Right lobe of liver (tissue), 4 donors: ENCODE measurements around the gene PDE4DIP.
"Not testable (repeated sequence)": the region's sequence is repeated elsewhere in the genome, so short reads cannot be mapped to it uniquely, and the experiment has no call there.

Experiments used
- CTCF ChIP-seq, 4 donors: fragments of 200-600 bp in 3 of 4; fragments of 450-650 bp in 1 of 4; IDR thresholded peaks; one replicate each; pipeline versions ENCODE4 v1.5.1 to v1.8.0; 2016 to 2022; ENCODE audit warnings: antibody characterized with exemption in 4 of 4, mild to moderate bottlenecking in 2 of 4
- POLR2A ChIP-seq: fragments of 450-650 bp; IDR thresholded peaks from one replicate; pipeline ENCODE4 v1.6.1; 2017; ENCODE audit warnings: antibody characterized with exemption, mild to moderate bottlenecking
- donor health status: DM: no; HTN: no; CAD: no.
- donor health status: DM: no; HTN: no; CAD: no.
- donor health status: DM: no; HTN: yes; CAD: no.

- not testable (repeated sequence) for TF ChIP-seq CTCF (IDR thresholded peaks at IDR 0.05); POLR2A
Observed at GRCh38 chr1:148844220-148844619, at the start of gene PDE4DIP.
